Coronary artery (tissue), 2 donors: ENCODE results near the gene HDGFL3.
"Not testable (repeated sequence)": the region's sequence is repeated elsewhere in the genome, so short reads cannot be mapped to it uniquely, and the experiment has no call there.

Experiments
- DNase-seq: peaks from one replicate; pipeline ENCODE4 v3.0.0-alpha.2; 2017; ENCODE audit warnings: low spot score
- H3K27ac ChIP-seq, 2 donors: fragments of 200-600 bp; sonication (generic); one replicate each; pipeline ENCODE4 v1.5.1; 2016 to 2019
- H3K4me3 ChIP-seq: fragments of 200-600 bp; sonication (generic); 2 replicates; pipeline ENCODE4 v1.5.1; 2016; ENCODE audit warnings: mild to moderate bottlenecking, moderate library complexity
- CTCF ChIP-seq: fragments of 200-600 bp; sonication (generic); IDR thresholded peaks from one replicate; pipeline ENCODE4 v1.5.1; 2019; ENCODE audit warnings: antibody characterized with exemption

The HDGFL3 gene

GRCh38 chr15:83094583-83094982 lies 113.0 kb downstream of the HDGFL3 start:
- DNase-seq = no peak
- no peak for TF ChIP-seq CTCF
- Histone ChIP-seq H3K4me3 (no peak overlapping the region), H3K27ac (no peak overlapping the region)

DNA sequence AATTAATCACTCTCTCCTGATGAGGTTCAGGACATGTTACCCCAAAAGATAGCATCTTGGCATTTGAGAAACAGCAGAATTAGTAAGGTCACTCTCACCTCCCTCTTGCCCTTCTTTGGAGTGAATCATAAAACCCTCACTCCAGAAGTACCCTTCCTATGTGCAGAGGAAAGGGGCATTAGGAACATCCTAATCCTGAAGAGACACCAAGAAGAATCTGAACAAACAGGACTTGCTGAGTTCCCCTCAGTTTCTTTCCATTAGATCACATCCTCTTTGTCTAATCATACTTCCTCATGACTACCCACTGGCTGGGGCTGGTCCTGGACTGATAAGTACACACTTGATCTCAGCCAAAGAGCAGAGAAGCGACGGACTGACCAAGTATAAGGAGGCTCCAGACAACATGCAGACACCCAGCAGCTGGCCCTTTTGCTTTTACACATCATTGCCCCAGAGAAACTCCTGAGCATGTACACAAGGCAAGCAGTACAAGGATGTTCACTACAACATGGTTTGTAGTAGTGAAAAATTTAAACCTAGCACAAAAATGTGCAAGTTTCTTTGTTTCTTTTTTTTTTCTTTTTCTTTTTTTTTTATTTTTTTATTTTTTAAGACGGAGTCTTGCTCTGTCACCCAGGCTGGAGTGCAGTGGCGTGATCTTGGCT lies 115.2 kb downstream of the HDGFL3 start:
- TF ChIP-seq CTCF = no peak
- peak overlapping the region in 1 of 2 donors; percentile 68 for H3K27ac ChIP-seq
- DNase-seq = no peak
- no peak overlapping the region for H3K4me3 ChIP-seq

DNA sequence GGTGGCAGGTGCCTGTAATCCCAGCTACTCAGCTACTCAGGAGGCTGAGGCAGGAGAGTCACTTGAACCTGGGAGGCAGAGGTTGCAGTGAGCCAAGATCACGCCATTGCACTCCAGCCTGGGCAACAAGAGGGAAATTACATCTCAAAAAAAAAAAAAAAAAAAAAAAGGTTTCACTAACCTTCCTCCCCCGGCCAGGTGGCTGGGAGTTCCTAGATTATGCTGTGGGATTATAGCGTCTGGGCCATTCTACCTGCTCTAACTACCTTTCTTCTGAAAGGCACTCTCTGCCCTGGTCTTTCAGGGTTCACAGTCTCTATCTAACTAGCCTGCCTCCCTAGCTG lies 115.7 kb downstream of the HDGFL3 start:
- H3K4me3 ChIP-seq, DNase-seq: not testable (repeated sequence)
- H3K27ac ChIP-seq = peak overlapping the region in 1 of 2 donors; percentile 68

DNA sequence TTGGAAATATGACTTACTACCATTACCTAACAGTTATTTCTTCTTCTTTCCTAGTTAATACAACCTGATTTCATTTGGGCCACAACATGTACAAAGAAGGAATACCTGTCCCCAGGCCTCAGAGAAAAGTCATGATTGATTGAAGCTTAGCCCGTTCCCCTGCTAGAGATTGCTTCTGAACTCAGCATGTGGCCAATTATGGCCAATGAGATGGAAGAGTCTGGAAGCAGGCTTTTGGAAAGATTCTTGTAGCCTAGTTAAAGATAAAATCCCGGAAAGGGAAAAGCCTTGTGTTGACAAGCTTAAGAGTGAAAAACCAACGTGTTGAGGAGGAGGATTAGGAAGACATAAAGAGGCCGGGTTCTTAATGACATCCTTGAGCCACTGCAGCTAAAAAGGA lies 117.2 kb downstream of the HDGFL3 start:
- Histone ChIP-seq H3K4me3 (no peak overlapping the region), H3K27ac (no peak overlapping the region)
- TF ChIP-seq CTCF = no peak
- no peak for DNase-seq

DNA sequence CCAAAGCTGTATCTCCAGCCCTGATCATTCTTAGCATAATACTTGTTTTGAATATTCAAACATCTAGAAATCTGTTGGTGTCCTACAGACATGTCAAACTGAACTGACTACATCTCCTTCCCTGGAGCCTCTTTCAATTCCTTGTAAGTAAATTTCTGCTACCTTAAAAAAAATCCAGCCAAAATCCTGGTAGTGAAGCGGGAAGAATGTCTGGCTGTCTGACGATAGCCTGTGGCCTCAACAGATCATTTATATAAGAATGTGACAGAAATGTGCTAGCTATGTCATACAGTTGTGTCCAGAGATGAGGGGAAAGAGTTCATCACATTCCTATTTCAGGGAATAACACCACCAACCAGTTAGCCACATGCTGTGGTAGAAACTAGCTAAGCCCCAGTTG lies 118.7 kb downstream of the HDGFL3 start:
- DNase-seq = no peak
- no peak overlapping the region for H3K27ac ChIP-seq
- H3K4me3 ChIP-seq = no peak overlapping the region
- TF ChIP-seq CTCF = no peak

GRCh38 chr15:83087576-83087975 lies 120.0 kb downstream of the HDGFL3 start:
- Histone ChIP-seq H3K4me3 (no peak overlapping the region), H3K27ac (no peak overlapping the region)
- no peak for DNase-seq
- no peak for TF ChIP-seq CTCF

DNA sequence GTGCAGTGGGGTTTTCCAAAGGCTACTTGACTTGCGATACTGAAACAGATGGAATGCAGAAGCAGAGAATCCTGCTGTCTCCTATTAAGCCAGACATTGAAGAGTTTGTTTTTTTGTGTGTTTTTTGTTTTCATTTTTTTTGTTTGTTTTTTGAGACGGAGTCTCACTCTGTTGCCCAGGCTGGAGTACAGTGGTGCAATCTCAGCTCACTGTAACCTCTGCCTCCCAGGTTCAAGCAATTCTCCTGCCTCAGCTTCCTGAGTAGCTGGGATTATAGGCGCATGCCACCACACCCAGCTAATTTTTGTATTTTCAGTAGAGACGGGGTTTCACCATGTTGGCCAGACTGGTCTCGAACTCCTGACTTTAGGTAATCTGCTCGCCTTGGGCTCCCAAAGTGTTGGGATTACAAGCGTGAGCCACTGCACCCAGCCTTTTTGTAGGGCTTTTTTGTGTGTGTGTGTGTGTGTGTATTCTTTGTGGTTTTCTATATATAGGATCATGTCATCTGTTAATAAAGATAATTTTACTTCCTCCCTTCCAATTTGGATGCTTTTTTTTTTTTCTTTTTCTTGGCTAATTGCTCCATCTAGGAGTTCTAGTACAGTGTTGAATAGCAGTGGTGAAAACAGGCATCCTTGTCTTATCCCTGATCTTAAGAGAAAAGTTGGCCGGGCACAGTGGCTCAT lies 121.6 kb downstream of the HDGFL3 start:
- not testable (repeated sequence) for H3K4me3 ChIP-seq, H3K27ac ChIP-seq, DNase-seq

DNA sequence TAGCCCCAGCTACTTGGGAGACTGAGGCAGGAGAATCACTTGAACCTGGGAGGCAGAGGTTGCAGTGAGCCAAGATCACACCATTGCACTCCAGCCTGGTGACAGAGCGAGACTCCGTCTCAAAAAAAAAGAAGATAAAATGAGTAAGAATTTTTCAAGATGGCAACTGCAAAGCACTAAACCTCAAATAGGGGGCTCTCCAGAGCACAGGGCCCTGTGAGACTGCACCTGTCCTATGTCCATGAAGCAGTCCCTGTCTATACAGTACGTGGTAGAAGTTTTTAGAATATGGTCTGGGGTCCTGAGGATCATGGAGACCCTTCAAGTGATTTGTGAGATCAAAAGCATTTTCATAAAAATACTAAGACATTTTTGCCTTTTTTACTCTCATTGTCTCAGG lies 122.2 kb downstream of the HDGFL3 start:
- DNase-seq, H3K4me3 ChIP-seq, H3K27ac ChIP-seq: not testable (repeated sequence)
